ENCODE measurements around the gene FFAR3. TPM values are rescaled to one million over a fixed set of nuclear protein-coding genes. Genes with fewer than 3 reads are reported as not detected.
"Not testable (repeated sequence)": the region's sequence is repeated elsewhere in the genome, so short reads cannot be mapped to it uniquely, and the experiment has no call there.

The FFAR3 gene
- total and polyA plus RNA-seq, 9 of the 15 experiments (the other 6 are each of a cell fraction or from before 2014, with no cell fraction given), result not detected

DNA sequence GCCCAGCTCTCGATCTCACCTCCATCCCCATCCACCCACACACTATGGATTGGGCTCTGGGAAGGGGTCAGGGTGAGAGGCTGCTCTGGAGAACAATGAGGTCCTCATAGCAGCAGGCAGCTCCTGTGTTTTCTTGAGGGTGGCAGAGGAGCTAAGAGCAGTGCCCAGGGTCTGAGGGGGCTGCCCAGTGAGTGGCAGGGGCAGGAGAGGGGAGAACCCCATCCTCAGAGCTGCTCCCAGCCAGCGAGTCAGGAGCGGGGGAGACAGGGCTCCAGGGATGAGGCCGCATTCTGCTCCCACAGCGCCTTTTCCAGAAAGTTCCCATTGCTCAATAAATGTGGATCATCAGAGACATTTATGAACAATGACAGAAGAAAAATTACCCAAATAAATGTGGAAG lies 1.8 kb downstream of the FFAR3 start:
- H3K36me3 ChIP-seq (ENCODE audit: control insufficient read depth, insufficient read depth, low read length); CTCF ChIA-PET (ENCODE audit: low intra/inter-chr PET ratio); H3K4me3 ChIP-seq; H4K20me1 ChIP-seq (replicated peaks; ENCODE audit: control insufficient read depth, insufficient read depth, low read length); H3K9ac ChIP-seq (ENCODE audit: insufficient read depth in 1 of 2, low read depth in 2 of 2, low read length in 2 of 2); ATAC-seq; H3K4me1 ChIP-seq (replicated peaks in 1 of 2; ENCODE audit: control insufficient read depth in 2 of 2, insufficient read depth in 2 of 2, low read length in 2 of 2); DNase-seq (ENCODE audit: extremely low read depth in 1 of 4, low spot score in 3 of 4); H3K27ac ChIP-seq (ENCODE audit: extremely low read depth, low read depth, low read length); H3K9me1 ChIP-seq (ENCODE audit: control insufficient read depth, insufficient read depth, low read length); H2AFZ ChIP-seq (ENCODE audit: low read depth, low read length); H3K79me2 ChIP-seq (ENCODE audit: control insufficient read depth, insufficient read depth, low read length); in situ Hi-C loops (cut with MboI); FAIRE-seq; H3K4me2 ChIP-seq (ENCODE audit: insufficient read depth, low read length); H3K9me3 ChIP-seq (replicated peaks; ENCODE audit: control insufficient read depth, insufficient read depth, low read depth, low read length); POLR2A ChIA-PET; intact Hi-C loops (cut with micrococcal nuclease); BruUV-seq (replicated peaks): not testable (repeated sequence)
- peaks cover 14 to 50% of the 10 kb centered on the region in 2 experiments; a peak in 4 of 5 replicates for H3K27me3 ChIP-seq (ENCODE audit: control insufficient read depth in 2 of 2, insufficient read depth in 2 of 2, low read length in 2 of 2)
- WGBS (ENCODE audit: insufficient coverage, low coverage, missing lambda C conversion rate), result no CpG with 5 or more reads among the region's 5 CpGs

DNA sequence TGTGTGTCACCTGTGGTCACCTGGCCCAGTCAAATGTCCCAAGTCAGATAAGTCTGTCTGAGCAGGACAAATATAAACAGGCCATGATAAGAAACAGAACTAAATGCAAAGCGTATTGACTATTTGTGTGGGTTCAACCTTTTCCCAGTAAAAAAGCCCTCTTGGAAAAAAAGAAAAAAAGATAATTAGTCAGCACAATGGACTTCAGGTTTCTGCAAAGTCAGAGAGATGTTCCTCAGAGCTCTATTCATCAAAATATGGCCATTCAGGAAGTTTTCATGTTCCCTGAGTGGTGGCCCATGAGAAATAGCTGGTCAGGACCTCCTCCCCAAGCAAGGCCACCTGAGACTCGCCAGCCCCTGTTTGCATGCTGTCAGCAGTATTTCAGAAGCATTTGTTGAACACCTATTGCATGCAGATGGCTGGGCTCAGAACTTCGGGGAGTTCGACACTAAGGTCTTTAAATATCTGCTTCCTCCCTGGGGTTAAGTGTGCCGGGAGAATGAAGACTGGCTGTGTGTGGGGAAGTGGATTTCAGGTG lies 2.7 kb downstream of the FFAR3 start:
- Histone ChIP-seq H3K27ac (ENCODE audit: extremely low read depth, low read depth, low read length) (no peak overlapping the region), H3K9ac (ENCODE audit: insufficient read depth in 1 of 2, low read depth in 2 of 2, low read length in 2 of 2) (no peak overlapping the region), H3K9me3 (replicated peaks; ENCODE audit: control insufficient read depth, insufficient read depth, low read depth, low read length) (no peaks in the 10 kb centered on the region), H3K9me1 (ENCODE audit: control insufficient read depth, insufficient read depth, low read length) (no peaks in the 10 kb centered on the region), H3K27me3 (ENCODE audit: control insufficient read depth in 2 of 2, insufficient read depth in 2 of 2, low read length in 2 of 2) (peaks cover 23 to 53% of the 10 kb centered on the region in 2 experiments), H3K36me3 (ENCODE audit: control insufficient read depth, insufficient read depth, low read length) (no peaks in the 10 kb centered on the region), H3K4me1 (replicated peaks in 1 of 2; ENCODE audit: control insufficient read depth in 2 of 2, insufficient read depth in 2 of 2, low read length in 2 of 2) (peaks cover 0 to 2% of the 10 kb centered on the region in 2 experiments; a peak in 1 of 5 replicates), H4K20me1 (replicated peaks; ENCODE audit: control insufficient read depth, insufficient read depth, low read length) (no peaks in the 10 kb centered on the region), H3K4me2 (ENCODE audit: insufficient read depth, low read length) (no peak overlapping the region), H2AFZ (ENCODE audit: low read depth, low read length) (no peak overlapping the region), H3K79me2 (ENCODE audit: control insufficient read depth, insufficient read depth, low read length) (no peaks in the 10 kb centered on the region), H3K4me3 (no peak overlapping the region)
- intact Hi-C loops (cut with micrococcal nuclease), result no loop called here
- POLR2A ChIA-PET, result interaction anchor here (0.6 to 1.6 kb wide), 3 partner anchors 16 to 644 kb away, joined by 3 read pairs; no protein-coding TSS in a partner anchor
- no TSS peak for BruUV-seq (replicated peaks)
- CTCF ChIA-PET (ENCODE audit: low intra/inter-chr PET ratio), result no interaction called here
- DNase-seq (ENCODE audit: extremely low read depth in 1 of 4, low spot score in 3 of 4) (no peak), FAIRE-seq (no peak), ATAC-seq (no peak)
- in situ Hi-C loops (cut with MboI), result no loop called here
- TF ChIP-seq MAFF (IDR thresholded peaks at IDR 0.05; ENCODE audit: low read length) (peak; percentile 42; the same call in 1 of the 2 replicates), C11orf30 (IDR thresholded peaks at IDR 0.05; ENCODE audit: low read depth) (peak; percentile 78), POLR3G (IDR thresholded peaks at IDR 0.05; ENCODE audit: extremely low read depth, insufficient read length, insufficient replicate concordance) (no peak), SAFB (IDR thresholded peaks at IDR 0.05; ENCODE audit: borderline replicate concordance, low read depth, low read length) (no peak), ZNF316 (IDR thresholded peaks at IDR 0.05) (peak; percentile 84), ZNF717 (CRISPR knock-in tag; IDR thresholded peaks at IDR 0.05) (no peak), MAFG (tag; conservative IDR thresholded peaks at IDR 0.05) (peak; percentile 79)
- TF ChIP-seq, protein P1, sequence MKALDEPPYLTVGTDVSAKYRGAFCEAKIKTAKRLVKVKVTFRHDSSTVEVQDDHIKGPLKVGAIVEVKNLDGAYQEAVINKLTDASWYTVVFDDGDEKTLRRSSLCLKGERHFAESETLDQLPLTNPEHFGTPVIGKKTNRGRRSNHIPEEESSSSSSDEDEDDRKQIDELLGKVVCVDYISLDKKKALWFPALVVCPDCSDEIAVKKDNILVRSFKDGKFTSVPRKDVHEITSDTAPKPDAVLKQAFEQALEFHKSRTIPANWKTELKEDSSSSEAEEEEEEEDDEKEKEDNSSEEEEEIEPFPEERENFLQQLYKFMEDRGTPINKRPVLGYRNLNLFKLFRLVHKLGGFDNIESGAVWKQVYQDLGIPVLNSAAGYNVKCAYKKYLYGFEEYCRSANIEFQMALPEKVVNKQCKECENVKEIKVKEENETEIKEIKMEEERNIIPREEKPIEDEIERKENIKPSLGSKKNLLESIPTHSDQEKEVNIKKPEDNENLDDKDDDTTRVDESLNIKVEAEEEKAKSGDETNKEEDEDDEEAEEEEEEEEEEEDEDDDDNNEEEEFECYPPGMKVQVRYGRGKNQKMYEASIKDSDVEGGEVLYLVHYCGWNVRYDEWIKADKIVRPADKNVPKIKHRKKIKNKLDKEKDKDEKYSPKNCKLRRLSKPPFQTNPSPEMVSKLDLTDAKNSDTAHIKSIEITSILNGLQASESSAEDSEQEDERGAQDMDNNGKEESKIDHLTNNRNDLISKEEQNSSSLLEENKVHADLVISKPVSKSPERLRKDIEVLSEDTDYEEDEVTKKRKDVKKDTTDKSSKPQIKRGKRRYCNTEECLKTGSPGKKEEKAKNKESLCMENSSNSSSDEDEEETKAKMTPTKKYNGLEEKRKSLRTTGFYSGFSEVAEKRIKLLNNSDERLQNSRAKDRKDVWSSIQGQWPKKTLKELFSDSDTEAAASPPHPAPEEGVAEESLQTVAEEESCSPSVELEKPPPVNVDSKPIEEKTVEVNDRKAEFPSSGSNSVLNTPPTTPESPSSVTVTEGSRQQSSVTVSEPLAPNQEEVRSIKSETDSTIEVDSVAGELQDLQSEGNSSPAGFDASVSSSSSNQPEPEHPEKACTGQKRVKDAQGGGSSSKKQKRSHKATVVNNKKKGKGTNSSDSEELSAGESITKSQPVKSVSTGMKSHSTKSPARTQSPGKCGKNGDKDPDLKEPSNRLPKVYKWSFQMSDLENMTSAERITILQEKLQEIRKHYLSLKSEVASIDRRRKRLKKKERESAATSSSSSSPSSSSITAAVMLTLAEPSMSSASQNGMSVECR (CRISPR knock-in tag; IDR thresholded peaks at IDR 0.05), result no peak
- WGBS (ENCODE audit: insufficient coverage, low coverage, missing lambda C conversion rate), result 2% methylated on average over 5 of the region's 5 CpGs
